ENCODE data around the gene ACAD9. TPM values are rescaled to one million over a fixed set of nuclear protein-coding genes. Genes with fewer than 3 reads are reported as not detected.

The ACAD9 gene
- total RNA-seq, 1 donor from 2014 or later = 64.3 TPM

- intact Hi-C loops (cut with micrococcal nuclease) = no loop called here
Observed at GRCh38 chr3:128884992-128885391, 5.6 kb downstream of the ACAD9 start.

- intact Hi-C loops (cut with micrococcal nuclease) = no loop called here
Observed at GRCh38 chr3:128889139-128889894, 9.9 kb downstream of the ACAD9 start.

- intact Hi-C loops (cut with micrococcal nuclease) = no loop called here
Observed at GRCh38 chr3:128895843-128896697, 16.6 kb downstream of the ACAD9 start.

GRCh38 chr3:128902426-128902825 lies 23.0 kb downstream of the ACAD9 start:
- intact Hi-C loops (cut with micrococcal nuclease) = no loop called here

- intact Hi-C loops (cut with micrococcal nuclease) = no loop called here
Observed at GRCh38 chr3:128903501-128903900, 24.1 kb downstream of the ACAD9 start.

- intact Hi-C loops (cut with micrococcal nuclease) = no loop called here
Observed at GRCh38 chr3:128906031-128906803, 26.8 kb downstream of the ACAD9 start.

GRCh38 chr3:128906804-128907525 lies 27.5 kb downstream of the ACAD9 start:
- intact Hi-C loops (cut with micrococcal nuclease) = no loop called here

- intact Hi-C loops (cut with micrococcal nuclease) = no loop called here
Observed at GRCh38 chr3:128907706-128908445, 28.5 kb downstream of the ACAD9 start.

GRCh38 chr3:128908951-128909350 lies 29.5 kb downstream of the ACAD9 start:
- intact Hi-C loops (cut with micrococcal nuclease) = no loop called here

- intact Hi-C loops (cut with micrococcal nuclease) = no loop called here
Observed at GRCh38 chr3:128910006-128910405, 30.6 kb downstream of the ACAD9 start.

- intact Hi-C loops (cut with micrococcal nuclease) = no loop called here
Observed at GRCh38 chr3:128911911-128912310, 32.5 kb downstream of the ACAD9 start.

- intact Hi-C loops (cut with micrococcal nuclease) = no loop called here
Observed at GRCh38 chr3:128914966-128915645, 35.7 kb downstream of the ACAD9 start.

- intact Hi-C loops (cut with micrococcal nuclease) = no loop called here
Observed at GRCh38 chr3:128917291-128917690, 37.9 kb downstream of the ACAD9 start.

GRCh38 chr3:128919988-128920387 lies 40.6 kb downstream of the ACAD9 start:
- intact Hi-C loops (cut with micrococcal nuclease) = no loop called here

GRCh38 chr3:128922804-128923459 lies 43.5 kb downstream of the ACAD9 start:
- intact Hi-C loops (cut with micrococcal nuclease) = loop anchor here (1.0 kb wide), 1 partner anchor 48 kb away; no protein-coding TSS in a partner anchor

- intact Hi-C loops (cut with micrococcal nuclease) = loop anchor here (1.0 kb wide), 1 partner anchor 48 kb away; no protein-coding TSS in a partner anchor
Observed at GRCh38 chr3:128923576-128923975, 44.2 kb downstream of the ACAD9 start.

GRCh38 chr3:128923986-128924385 lies 44.6 kb downstream of the ACAD9 start:
- intact Hi-C loops (cut with micrococcal nuclease) = loop anchor here (1.0 kb wide), 1 partner anchor 49 kb away; no protein-coding TSS in a partner anchor

- intact Hi-C loops (cut with micrococcal nuclease) = no loop called here
Observed at GRCh38 chr3:128929364-128929763, 49.9 kb downstream of the ACAD9 start.

- intact Hi-C loops (cut with micrococcal nuclease) = no loop called here
Observed at GRCh38 chr3:128931046-128931445, 51.6 kb downstream of the ACAD9 start.
